Muscle of arm (tissue), 14 donors: ENCODE data around the gene MBNL2. TPM values are rescaled to one million over a fixed set of nuclear protein-coding genes. Genes with fewer than 3 reads are reported as not detected.

Experiments used
- DNase-seq: peaks from one replicate; pipeline ENCODE4 v3.0.0-alpha.2; 2013
- long read RNA-seq, 11 donors: transcript quantifications; one replicate each; lab custom pipeline, GENCODE V29; 2026
- polyA plus RNA-seq, 12 donors: library from polyadenylated mRNA; unstranded; fragments of 120-200 nt; gene quantifications; one replicate each; pipeline ENCODE4 v1.2.1, GENCODE V29; 2013; ENCODE audit not compliant: insufficient read length in 12 of 12

The MBNL2 gene, protein sequence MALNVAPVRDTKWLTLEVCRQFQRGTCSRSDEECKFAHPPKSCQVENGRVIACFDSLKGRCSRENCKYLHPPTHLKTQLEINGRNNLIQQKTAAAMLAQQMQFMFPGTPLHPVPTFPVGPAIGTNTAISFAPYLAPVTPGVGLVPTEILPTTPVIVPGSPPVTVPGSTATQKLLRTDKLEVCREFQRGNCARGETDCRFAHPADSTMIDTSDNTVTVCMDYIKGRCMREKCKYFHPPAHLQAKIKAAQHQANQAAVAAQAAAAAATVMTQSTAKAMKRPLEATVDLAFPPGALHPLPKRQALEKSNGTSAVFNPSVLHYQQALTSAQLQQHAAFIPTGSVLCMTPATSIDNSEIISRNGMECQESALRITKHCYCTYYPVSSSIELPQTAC
- 10 to 100 TPM in 11 of 12 donors, not detected in 1; 27.7 to 75.2 (median 37.5) TPM for polyA plus RNA-seq
- long read RNA-seq, donor 1, full-length matches to known transcripts, result 1 of 26 reads
- long read RNA-seq, donor 1, partial matches to known transcripts, result 25 of 26 reads
- long read RNA-seq, donor 1, other reads (novel, unspliced or antisense), result 0 of 26 reads
- long read RNA-seq, donor 2, full-length matches to known transcripts, result 1 of 6 reads
- long read RNA-seq, donor 2, partial matches to known transcripts, result 5 of 6 reads
- long read RNA-seq, donor 2, other reads (novel, unspliced or antisense), result 0 of 6 reads
- long read RNA-seq, donor 3, result 0 reads
- long read RNA-seq, donor 4, result 0 reads
- long read RNA-seq, donor 5, full-length matches to known transcripts, result 4 of 9 reads
- long read RNA-seq, donor 5, partial matches to known transcripts, result 0 of 9 reads
- long read RNA-seq, donor 5, other reads (novel, unspliced or antisense), result 5 of 9 reads
- long read RNA-seq, donor 6, full-length matches to known transcripts, result 2 of 2 reads
- long read RNA-seq, donor 6, partial matches to known transcripts, result 0 of 2 reads
- long read RNA-seq, donor 6, other reads (novel, unspliced or antisense), result 0 of 2 reads
- long read RNA-seq, donor 7, full-length matches to known transcripts, result 1 of 1 reads
- long read RNA-seq, donor 7, partial matches to known transcripts, result 0 of 1 reads
- long read RNA-seq, donor 7, other reads (novel, unspliced or antisense), result 0 of 1 reads
- long read RNA-seq, donor 8, full-length matches to known transcripts, result 6 of 19 reads
- long read RNA-seq, donor 8, partial matches to known transcripts, result 6 of 19 reads
- long read RNA-seq, donor 8, other reads (novel, unspliced or antisense), result 7 of 19 reads
- long read RNA-seq, donor 9, full-length matches to known transcripts, result 3 of 8 reads
- long read RNA-seq, donor 9, partial matches to known transcripts, result 5 of 8 reads
- long read RNA-seq, donor 9, other reads (novel, unspliced or antisense), result 0 of 8 reads
- long read RNA-seq, donor 10, full-length matches to known transcripts, result 3 of 3 reads
- long read RNA-seq, donor 10, partial matches to known transcripts, result 0 of 3 reads
- long read RNA-seq, donor 10, other reads (novel, unspliced or antisense), result 0 of 3 reads
- long read RNA-seq, donor 11, full-length matches to known transcripts, result 1 of 9 reads
- long read RNA-seq, donor 11, partial matches to known transcripts, result 8 of 9 reads
- long read RNA-seq, donor 11, other reads (novel, unspliced or antisense), result 0 of 9 reads

GRCh38 chr13:97221989-97222700 is at the start of gene MBNL2:
Gene MBNL2, plus strand, starts transcription at chr13:97222333. Its CDS starts 53,903 bp downstream, at chr13:97276236.
- DNase-seq, result peak; percentile 93

DNA sequence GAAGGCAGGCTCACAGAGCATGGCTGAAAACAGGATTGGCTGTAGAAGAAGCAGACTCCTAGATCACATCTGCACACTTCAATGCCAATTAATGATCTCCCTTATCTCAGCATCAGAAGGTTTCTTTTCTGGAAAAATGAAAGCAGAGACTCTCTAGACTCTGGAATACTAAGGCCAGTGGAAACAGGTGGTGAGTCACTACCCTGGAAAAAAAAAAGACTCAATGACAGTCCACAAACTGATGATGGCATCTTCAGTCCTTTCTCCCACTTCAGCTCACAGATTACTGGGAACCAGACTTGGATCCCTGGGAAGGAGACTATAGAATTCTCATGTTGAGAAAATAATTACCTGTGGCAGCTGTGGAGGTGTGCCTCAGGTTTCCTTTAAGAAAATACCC is 47.5 kb upstream of the MBNL2 start:
- no peak for DNase-seq

GRCh38 chr13:97175041-97175440 is 47.1 kb upstream of the MBNL2 start:
- DNase-seq, result no peak

DNA sequence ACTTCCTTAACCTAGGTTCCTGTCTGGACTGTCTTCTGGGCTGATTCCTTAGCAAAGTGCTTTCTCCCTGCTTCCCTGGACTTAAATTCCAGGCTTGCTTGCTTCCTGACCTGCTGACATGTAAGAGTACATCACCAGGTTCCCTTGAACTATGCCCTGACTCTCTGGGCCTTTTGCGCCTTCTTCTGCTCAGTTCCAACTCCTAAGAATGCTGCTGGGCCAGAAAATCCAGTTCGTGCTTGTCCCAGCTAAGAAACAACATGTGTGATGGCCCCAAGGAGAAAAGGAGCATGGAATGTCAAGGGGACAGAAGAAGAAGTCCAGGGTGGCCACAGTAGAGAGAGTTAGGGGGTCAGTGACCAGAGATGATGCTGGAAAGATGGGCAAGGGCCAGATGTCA is 42.6 kb upstream of the MBNL2 start:
- DNase-seq, result no peak

DNA sequence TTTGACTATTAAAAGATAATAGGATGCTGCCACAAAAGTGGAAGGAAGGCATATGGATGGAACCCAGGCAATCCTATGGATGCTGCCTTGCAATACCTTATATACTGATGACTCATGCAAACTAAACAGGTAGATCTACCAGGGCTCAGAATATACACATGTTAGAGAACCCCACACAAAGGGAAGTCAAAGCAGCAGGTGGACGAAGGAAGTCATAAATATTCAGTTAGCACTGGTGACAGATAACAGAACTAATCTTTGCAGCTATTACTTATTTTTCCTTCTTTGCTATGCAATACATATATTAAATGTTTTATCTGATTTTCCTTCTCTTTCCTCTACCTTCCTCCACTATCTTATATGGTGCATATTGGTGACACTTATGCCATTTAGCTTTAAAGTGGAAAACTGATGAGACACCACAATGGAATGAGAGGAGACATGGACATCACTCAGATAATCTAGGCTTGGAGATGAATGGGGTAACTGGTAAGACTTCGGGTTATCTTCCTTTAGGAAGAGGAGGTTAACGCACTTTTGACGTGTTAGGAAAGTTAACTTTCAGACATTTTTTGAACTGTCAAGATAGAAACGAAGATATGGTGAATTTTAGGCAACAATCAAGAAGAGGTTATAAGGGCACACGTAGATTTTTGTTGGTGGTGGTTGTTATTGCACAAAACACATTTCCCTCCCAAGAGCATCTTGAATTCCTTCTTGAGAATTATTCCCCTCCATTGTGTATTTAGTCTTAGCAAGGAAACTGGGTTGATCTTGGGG is 39.8 kb upstream of the MBNL2 start:
- DNase-seq, result no peak

GRCh38 chr13:97185291-97185690 is 36.8 kb upstream of the MBNL2 start:
- DNase-seq, result no peak

DNA sequence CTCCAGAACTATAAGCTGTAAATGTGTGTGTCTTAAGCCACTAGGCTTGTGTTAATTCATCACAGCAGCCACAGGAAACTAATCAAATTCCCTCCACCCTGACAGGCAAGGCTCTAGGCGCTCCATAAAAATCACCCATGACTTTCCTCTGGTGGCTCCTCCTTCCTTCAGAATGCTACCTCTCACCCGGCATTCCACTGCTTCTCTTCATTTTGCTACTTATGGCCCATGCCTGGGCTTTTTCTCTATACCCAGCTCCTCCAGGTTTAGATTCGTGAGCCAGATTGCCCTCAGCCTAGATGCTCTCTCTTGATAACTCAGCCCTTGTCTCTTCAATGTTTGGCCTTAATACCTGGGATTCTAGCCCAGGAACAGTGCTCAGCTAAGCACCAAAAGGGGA is 36.4 kb upstream of the MBNL2 start:
- DNase-seq, result no peak

- no peak for DNase-seq
These were observed 33.9 kb upstream of the MBNL2 start for GRCh38 chr13:97188207-97188606.

DNA sequence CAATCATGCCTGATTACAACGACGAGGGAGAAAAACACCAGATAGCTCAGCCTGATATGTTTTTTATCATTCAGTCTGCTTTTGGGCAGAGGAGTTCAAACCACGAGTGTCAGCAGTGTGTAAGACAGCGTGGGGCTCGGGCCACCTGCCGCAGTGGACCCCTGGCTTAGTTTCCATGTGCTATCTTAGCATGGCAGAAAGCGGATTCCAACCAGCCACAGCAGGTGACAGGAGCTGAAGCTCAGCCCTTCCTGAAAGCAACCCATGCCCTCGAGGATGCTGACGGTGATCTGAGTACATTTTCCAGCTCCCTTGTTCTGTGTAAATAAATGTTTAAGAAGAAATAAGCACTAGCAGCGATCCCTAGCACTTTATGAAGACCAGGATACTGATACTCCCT is 32.2 kb upstream of the MBNL2 start:
- no peak for DNase-seq

DNA sequence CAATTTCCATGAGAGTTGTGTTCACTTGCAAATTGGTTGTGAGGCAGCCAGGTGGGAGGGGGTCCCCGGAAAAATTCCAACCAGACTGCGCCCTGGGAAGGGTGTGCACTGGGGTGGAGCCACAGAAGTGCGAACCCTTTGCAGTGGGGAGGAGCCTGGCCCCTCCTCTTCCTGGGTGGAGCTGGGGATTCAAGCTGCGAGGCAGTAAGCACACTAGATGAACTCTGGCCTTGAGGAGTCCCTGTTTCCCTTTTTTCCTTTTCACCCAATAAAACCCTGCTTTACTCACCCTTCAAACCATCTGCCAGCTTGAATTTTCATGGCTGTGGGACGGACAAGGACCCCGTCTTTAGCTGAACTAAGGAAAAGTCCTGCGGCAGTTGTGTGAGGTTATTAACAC is 31.0 kb upstream of the MBNL2 start:
- no peak for DNase-seq

DNA sequence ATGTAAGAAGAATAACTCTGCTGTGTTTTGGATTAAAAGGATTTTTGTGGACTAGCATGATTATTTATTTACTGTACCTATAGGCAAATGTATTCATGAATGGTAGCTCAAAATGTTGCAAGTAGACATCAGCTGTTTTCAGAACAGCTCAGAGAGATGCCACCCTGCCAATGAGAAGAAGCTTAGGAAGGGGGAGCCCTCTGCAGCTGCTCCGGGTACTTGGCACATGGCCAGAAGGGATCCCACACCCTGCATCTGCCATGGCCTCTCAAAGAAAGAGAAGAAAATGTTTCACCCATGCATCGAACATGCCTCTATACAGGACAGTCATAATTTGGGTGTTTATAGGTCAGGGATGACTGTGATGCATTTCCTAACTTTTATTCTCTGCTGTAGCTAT is 30.5 kb upstream of the MBNL2 start:
- peak; percentile 20 for DNase-seq

GRCh38 chr13:97192166-97192565 is 30.0 kb upstream of the MBNL2 start:
- DNase-seq, result no peak

- DNase-seq, result no peak
These were observed 28.6 kb upstream of the MBNL2 start for GRCh38 chr13:97193577-97193976.

DNA sequence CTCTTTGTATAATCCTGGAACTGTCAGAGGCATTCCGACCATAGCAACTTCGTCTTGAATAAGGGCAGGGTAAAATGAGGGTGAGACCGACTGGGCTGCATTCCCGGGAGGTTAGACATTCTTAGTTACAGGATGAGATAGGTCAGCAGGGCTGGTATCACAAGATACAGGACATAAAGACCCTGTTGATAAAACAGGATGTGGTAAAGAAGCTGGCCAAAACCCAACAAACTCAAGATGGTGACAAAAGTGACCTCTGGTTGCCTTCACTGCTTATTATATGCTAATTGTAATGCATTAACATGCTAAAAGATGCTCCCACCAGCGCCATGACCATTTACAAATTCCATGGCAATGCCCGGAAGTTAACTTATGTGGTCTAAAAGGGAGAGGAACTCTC is 27.7 kb upstream of the MBNL2 start:
- no peak for DNase-seq

- DNase-seq, result no peak
These were observed 25.8 kb upstream of the MBNL2 start for GRCh38 chr13:97196340-97196739.

- DNase-seq, result no peak
These were observed 23.4 kb upstream of the MBNL2 start for GRCh38 chr13:97198753-97199152.

DNA sequence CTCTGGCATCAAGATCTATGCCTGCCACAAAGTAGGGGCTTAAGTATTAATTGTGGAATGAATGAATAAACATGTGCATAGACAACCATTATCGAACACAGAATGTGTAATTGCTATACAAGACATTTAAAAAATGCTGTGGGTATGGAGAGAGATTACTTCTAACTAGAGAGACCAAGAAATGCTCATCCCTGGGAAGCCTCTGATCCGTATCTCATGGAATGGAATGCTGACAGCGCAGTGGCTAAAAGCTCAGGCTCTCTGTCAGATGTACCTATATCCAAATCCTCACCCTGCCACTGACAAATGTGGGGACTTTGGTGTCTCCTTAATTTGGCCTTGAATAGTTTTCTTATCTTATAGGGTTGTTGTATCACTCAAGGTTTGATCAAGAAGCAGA is 22.7 kb upstream of the MBNL2 start:
- DNase-seq, result no peak

DNA sequence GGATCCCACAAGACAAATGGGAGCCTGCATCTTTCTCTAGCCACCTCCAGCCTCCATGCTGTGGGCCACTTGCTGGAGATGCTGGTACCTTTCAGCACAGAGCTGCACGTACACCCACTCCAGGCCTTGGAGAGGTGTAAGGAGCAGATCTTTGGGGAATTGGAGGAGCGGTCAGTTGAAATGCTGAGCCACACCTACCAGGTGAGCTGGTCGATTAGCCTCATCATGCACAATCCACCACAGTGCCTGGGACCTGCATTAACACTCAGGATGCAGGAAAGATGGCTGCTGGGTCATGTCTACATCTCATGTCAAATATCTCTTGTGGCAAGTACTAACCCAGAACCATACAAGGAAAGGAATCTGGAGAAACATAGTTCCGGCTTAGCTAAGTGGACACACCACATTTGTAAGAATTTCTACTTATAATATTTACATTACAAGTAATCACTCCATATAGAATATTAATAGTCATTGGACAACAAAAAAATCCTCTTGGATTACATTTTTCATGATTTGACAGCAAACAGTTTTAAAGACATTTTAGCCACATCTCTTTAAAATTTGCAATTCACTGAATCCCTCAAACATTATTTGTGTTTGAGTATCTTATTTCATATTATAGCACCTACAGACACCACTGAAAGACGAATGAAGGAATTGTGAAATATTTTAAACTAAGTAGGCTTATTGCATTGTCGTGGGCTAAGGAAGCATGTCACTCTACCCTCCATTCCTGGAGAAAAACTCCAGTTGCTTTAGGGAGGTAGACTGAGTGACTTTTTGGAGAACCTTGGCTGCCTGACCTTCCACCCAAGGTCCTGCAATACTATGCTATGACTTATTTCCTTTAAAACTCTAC is 21.8 kb upstream of the MBNL2 start:
- no peak for DNase-seq

GRCh38 chr13:97202761-97203160 is 19.4 kb upstream of the MBNL2 start:
- DNase-seq, result no peak
